ENCODE measurements around the gene AGBL4.

AGBL4 gene

GRCh38 chr1:48673332-48674105 lies 1350.2 kb downstream of the AGBL4 start:
- in situ Hi-C loops (cut with MboI; ENCODE audit: low sequenced_read_pairs): no loop called here

GRCh38 chr1:48671578-48671977 lies 1352.2 kb downstream of the AGBL4 start:
- in situ Hi-C loops (cut with MboI; ENCODE audit: low sequenced_read_pairs): no loop called here

GRCh38 chr1:48670234-48671020 lies 1353.3 kb downstream of the AGBL4 start:
- in situ Hi-C loops (cut with MboI; ENCODE audit: low sequenced_read_pairs): no loop called here

GRCh38 chr1:48668339-48668738 lies 1355.4 kb downstream of the AGBL4 start:
- in situ Hi-C loops (cut with MboI; ENCODE audit: low sequenced_read_pairs): no loop called here

- in situ Hi-C loops (cut with MboI; ENCODE audit: low sequenced_read_pairs): no loop called here
Measured at GRCh38 chr1:48667782-48668181, 1356.0 kb downstream of the AGBL4 start.

- in situ Hi-C loops (cut with MboI; ENCODE audit: low sequenced_read_pairs): no loop called here
Measured at GRCh38 chr1:48665708-48666407, 1357.9 kb downstream of the AGBL4 start.

- in situ Hi-C loops (cut with MboI; ENCODE audit: low sequenced_read_pairs): no loop called here
Measured at GRCh38 chr1:48661726-48662463, 1361.9 kb downstream of the AGBL4 start.

GRCh38 chr1:48659801-48660200 lies 1364.0 kb downstream of the AGBL4 start:
- in situ Hi-C loops (cut with MboI; ENCODE audit: low sequenced_read_pairs): no loop called here

GRCh38 chr1:48657413-48657812 lies 1366.3 kb downstream of the AGBL4 start:
- in situ Hi-C loops (cut with MboI; ENCODE audit: low sequenced_read_pairs): no loop called here

GRCh38 chr1:48654606-48655210 lies 1369.0 kb downstream of the AGBL4 start:
- in situ Hi-C loops (cut with MboI; ENCODE audit: low sequenced_read_pairs): no loop called here

- in situ Hi-C loops (cut with MboI; ENCODE audit: low sequenced_read_pairs): no loop called here
Measured at GRCh38 chr1:48652334-48652733, 1371.4 kb downstream of the AGBL4 start.

- in situ Hi-C loops (cut with MboI; ENCODE audit: low sequenced_read_pairs): no loop called here
Measured at GRCh38 chr1:48649880-48650279, 1373.9 kb downstream of the AGBL4 start.

GRCh38 chr1:48645883-48646282 lies 1377.9 kb downstream of the AGBL4 start:
- in situ Hi-C loops (cut with MboI; ENCODE audit: low sequenced_read_pairs): no loop called here

- in situ Hi-C loops (cut with MboI; ENCODE audit: low sequenced_read_pairs): no loop called here
Measured at GRCh38 chr1:48644905-48645605, 1378.7 kb downstream of the AGBL4 start.

GRCh38 chr1:48644190-48644900 lies 1379.4 kb downstream of the AGBL4 start:
- in situ Hi-C loops (cut with MboI; ENCODE audit: low sequenced_read_pairs): no loop called here

GRCh38 chr1:48643193-48643592 lies 1380.6 kb downstream of the AGBL4 start:
- in situ Hi-C loops (cut with MboI; ENCODE audit: low sequenced_read_pairs): no loop called here

- in situ Hi-C loops (cut with MboI; ENCODE audit: low sequenced_read_pairs): no loop called here
Measured at GRCh38 chr1:48640836-48641492, 1382.8 kb downstream of the AGBL4 start.

GRCh38 chr1:48629867-48630266 lies 1393.9 kb downstream of the AGBL4 start:
- in situ Hi-C loops (cut with MboI; ENCODE audit: low sequenced_read_pairs): no loop called here

- in situ Hi-C loops (cut with MboI; ENCODE audit: low sequenced_read_pairs): no loop called here
Measured at GRCh38 chr1:48627486-48627885, 1396.3 kb downstream of the AGBL4 start.
